ENCODE measurements around the gene MMP24.

DNA sequence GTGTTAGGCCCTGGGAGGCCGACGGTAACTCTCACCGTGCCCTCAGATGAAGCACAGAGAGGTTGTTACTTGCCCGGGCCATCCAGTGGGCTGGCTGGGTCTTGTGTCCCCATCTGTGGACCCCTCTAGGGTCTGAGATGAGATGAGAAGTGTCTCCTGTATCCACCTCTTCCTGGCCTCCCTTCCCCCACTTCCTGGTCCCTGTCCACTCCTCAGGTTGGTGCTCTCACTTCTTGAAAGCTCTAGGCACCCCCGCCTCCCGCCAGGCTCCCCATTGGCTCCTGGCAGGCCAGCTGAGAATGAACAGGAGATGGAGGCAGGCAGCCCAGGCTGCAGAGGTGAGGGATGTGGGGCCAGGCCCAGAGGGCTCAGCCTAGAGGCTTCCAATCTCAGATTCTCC, 49.9 kb downstream of the MMP24 start:
- TF ChIP-seq, protein P1, sequence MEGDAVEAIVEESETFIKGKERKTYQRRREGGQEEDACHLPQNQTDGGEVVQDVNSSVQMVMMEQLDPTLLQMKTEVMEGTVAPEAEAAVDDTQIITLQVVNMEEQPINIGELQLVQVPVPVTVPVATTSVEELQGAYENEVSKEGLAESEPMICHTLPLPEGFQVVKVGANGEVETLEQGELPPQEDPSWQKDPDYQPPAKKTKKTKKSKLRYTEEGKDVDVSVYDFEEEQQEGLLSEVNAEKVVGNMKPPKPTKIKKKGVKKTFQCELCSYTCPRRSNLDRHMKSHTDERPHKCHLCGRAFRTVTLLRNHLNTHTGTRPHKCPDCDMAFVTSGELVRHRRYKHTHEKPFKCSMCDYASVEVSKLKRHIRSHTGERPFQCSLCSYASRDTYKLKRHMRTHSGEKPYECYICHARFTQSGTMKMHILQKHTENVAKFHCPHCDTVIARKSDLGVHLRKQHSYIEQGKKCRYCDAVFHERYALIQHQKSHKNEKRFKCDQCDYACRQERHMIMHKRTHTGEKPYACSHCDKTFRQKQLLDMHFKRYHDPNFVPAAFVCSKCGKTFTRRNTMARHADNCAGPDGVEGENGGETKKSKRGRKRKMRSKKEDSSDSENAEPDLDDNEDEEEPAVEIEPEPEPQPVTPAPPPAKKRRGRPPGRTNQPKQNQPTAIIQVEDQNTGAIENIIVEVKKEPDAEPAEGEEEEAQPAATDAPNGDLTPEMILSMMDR (conservative IDR thresholded peaks at IDR 0.05): no peak
- no peak for TF ChIP-seq ZFX (IDR thresholded peaks at IDR 0.05)
